Breast epithelium (tissue), 4 donors: ENCODE data around the gene TGFB2. TPM values are rescaled to one million over a fixed set of nuclear protein-coding genes. Genes with fewer than 3 reads are reported as not detected.

Experiments used
- DNase-seq, 2 donors: peaks; one replicate each; pipeline ENCODE4 v3.0.0-alpha.2; 2019; ENCODE audit warnings: low spot score in 2 of 2
- H3K27ac ChIP-seq, 2 donors: fragments of 200-600 bp; sonication (generic) in 1 of 2; one replicate each; pipeline ENCODE4 v1.5.1; 2016 to 2019; ENCODE audit warnings: mild to moderate bottlenecking in 1 of 2
- H3K27me3 ChIP-seq, 2 donors: fragments of 200-600 bp; sonication (generic) in 1 of 2; one replicate each; pipeline versions ENCODE4 v1.5.1 to v1.6.0; 2017 to 2019; ENCODE audit warnings: control low read depth in 1 of 2, mild to moderate bottlenecking in 1 of 2
- H3K36me3 ChIP-seq: fragments of 200-600 bp; one replicate; pipeline ENCODE4 v1.5.1; 2019
- H3K4me1 ChIP-seq, 2 donors: fragments of 200-600 bp; sonication (generic); one replicate each; pipeline ENCODE4 v1.5.1; 2016 to 2019; ENCODE audit warnings: control low read depth in 1 of 2
- H3K4me3 ChIP-seq, 3 donors: fragments of 200-600 bp; sonication (generic); 1 replicate in 2 of 3; 2 replicates in 1 of 3; pipeline ENCODE4 v1.5.1; 2016 to 2019; ENCODE audit warnings: mild to moderate bottlenecking in 3 of 3, moderate library complexity in 2 of 3
- H3K9me3 ChIP-seq, 2 donors: fragments of 200-600 bp; sonication (generic) in 1 of 2; one replicate each; pipeline ENCODE4 v1.5.1; 2016 to 2019; ENCODE audit warnings: control low read depth in 1 of 2
- POLR2A ChIP-seq: fragments of 450-650 bp; IDR thresholded peaks from one replicate; pipeline ENCODE4 v1.6.1; 2016; ENCODE audit warnings: antibody characterized with exemption, mild to moderate bottlenecking, moderate library complexity
- POLR2AphosphoS5 ChIP-seq, 3 donors: sonication (generic); formaldehyde crosslinking; IDR thresholded peaks; one replicate each; pipeline ENCODE4 v1.6.1; 2017; ENCODE audit warnings: antibody characterized with exemption in 3 of 3
- intact Hi-C: fragments of 100-400 bp; cut with DNase I; formaldehyde crosslinking; loops from one replicate; pipeline ENCODE4 v1.15.1; 2023; ENCODE audit warnings: low total_unique reads
- total RNA-seq, 3 donors: library from RNA; depleted of rRNA; stranded (reverse); fragments of >200 nt; gene quantifications; one replicate each; pipeline ENCODE4 v1.1.0, GENCODE V29; 2016
- TF ChIP-seq, protein P1 (sequence below), 3 donors: fragments of 450-650 bp; IDR thresholded peaks; one replicate each; pipeline ENCODE4 v1.5.1; 2016 to 2017; ENCODE audit warnings: antibody characterized with exemption in 3 of 3, mild to moderate bottlenecking in 3 of 3, moderate library complexity in 3 of 3

TGFB2 gene
- total RNA-seq, 3 donors from 2014 or later = 1.6 to 10.2 (median 9.5) TPM

DNA sequence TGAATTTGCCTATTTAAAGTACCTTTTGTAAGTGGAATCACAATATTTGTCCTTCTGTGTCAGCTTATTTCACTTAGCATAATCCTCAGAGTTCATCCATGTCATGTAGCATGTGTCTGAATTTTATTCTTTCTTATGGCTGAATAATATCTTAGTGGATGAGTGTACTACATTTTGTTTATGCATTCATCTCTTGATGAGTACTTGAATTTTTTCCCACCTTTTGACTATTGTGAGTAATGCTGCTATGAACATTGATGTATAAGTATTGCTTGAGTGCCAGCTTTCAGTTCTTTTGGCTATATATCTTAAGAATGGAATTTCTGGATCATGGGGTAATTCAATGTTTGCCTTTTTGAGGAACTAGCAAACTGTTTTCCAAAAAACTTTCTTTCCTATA lies 84.2 kb downstream of the TGFB2 start:
- Histone ChIP-seq H3K27me3 (no peaks in the 10 kb centered on the region), H3K36me3 (no peaks in the 10 kb centered on the region), H3K4me3 (no peak overlapping the region), H3K27ac (no peak overlapping the region), H3K4me1 (no peaks in the 10 kb centered on the region), H3K9me3 (no peaks in the 10 kb centered on the region)
- TF ChIP-seq POLR2AphosphoS5 (IDR thresholded peaks at IDR 0.05) = no peak
- TF ChIP-seq POLR2A = no peak
- TF ChIP-seq, protein P1, sequence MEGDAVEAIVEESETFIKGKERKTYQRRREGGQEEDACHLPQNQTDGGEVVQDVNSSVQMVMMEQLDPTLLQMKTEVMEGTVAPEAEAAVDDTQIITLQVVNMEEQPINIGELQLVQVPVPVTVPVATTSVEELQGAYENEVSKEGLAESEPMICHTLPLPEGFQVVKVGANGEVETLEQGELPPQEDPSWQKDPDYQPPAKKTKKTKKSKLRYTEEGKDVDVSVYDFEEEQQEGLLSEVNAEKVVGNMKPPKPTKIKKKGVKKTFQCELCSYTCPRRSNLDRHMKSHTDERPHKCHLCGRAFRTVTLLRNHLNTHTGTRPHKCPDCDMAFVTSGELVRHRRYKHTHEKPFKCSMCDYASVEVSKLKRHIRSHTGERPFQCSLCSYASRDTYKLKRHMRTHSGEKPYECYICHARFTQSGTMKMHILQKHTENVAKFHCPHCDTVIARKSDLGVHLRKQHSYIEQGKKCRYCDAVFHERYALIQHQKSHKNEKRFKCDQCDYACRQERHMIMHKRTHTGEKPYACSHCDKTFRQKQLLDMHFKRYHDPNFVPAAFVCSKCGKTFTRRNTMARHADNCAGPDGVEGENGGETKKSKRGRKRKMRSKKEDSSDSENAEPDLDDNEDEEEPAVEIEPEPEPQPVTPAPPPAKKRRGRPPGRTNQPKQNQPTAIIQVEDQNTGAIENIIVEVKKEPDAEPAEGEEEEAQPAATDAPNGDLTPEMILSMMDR (IDR thresholded peaks at IDR 0.05) = no peak
- no peak for DNase-seq
- intact Hi-C loops = no loop called here

DNA sequence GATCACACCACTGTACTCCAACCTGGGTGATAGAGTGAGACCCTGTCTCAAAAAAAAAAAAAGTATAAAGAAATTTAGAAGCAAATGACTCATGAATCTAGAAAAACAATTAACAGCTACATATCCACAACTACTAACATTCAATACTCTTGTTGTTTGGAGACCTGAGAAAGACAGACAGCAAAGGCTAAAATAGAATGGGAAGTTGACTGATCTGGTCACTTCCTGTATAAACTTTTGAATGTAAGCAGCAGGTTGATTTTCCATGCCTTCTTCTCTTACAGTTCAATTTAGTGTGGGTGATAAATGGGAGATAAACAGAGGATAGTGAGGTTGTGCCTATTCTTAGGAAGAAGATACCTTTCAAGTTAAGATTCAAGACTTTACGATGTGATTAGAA lies 85.2 kb downstream of the TGFB2 start:
- no peaks in the 10 kb centered on the region for H3K27me3 ChIP-seq
- no peaks in the 10 kb centered on the region for H3K36me3 ChIP-seq
- no peak for TF ChIP-seq POLR2AphosphoS5 (IDR thresholded peaks at IDR 0.05)
- TF ChIP-seq, protein P1 (IDR thresholded peaks at IDR 0.05) = no peak
- no peak for TF ChIP-seq POLR2A
- H3K9me3 ChIP-seq = no peaks in the 10 kb centered on the region
- intact Hi-C loops = no loop called here
- DNase-seq = no peak
- no peaks in the 10 kb centered on the region for H3K4me1 ChIP-seq
- H3K27ac ChIP-seq = no peak overlapping the region
- H3K4me3 ChIP-seq = no peak overlapping the region

DNA sequence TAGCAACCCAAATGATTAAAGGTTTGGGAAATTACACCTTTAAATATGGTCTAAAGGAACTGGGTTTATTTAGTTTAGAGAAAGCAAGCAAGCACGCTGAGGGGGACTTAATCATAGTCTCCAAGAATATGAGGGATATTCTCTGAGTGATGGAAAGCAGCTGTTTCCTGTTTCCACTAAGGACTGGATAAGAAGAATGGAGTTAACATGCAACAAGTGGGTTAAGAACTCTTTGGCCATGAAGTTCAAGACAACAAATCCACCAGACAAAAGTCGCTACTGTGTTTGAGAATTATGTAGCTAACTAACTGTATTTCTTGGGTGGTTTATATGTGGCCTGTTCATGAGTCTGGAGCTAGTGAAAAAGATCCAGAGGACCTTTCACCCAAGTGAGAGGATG lies 85.7 kb downstream of the TGFB2 start:
- TF ChIP-seq, protein P1 (IDR thresholded peaks at IDR 0.05) = no peak
- Histone ChIP-seq H3K27me3 (no peaks in the 10 kb centered on the region), H3K4me1 (no peaks in the 10 kb centered on the region), H3K36me3 (no peaks in the 10 kb centered on the region), H3K4me3 (no peak overlapping the region), H3K9me3 (no peaks in the 10 kb centered on the region), H3K27ac (no peak overlapping the region)
- no peak for DNase-seq
- intact Hi-C loops = no loop called here

DNA sequence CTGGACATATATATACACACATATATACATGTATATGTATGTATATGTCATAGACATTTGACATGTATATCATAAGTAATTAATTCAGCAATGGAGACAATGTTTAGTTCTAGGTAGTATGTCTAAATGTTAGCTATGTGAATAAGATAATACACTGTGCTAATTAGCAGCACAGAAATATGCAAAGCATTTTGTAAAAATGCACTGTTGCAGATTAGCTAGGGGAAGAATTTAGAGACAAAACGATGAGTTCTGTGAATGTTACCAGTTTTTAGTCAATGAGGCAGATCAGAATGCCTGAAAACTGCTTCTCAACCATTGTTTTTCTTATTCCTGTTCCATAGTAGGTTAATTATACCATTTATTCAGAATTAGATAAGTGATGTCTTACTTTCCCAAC lies 86.3 kb downstream of the TGFB2 start:
- TF ChIP-seq POLR2A (no peak), POLR2AphosphoS5 (IDR thresholded peaks at IDR 0.05) (no peak)
- TF ChIP-seq, protein P1 (IDR thresholded peaks at IDR 0.05) = no peak
- Histone ChIP-seq H3K27ac (no peak overlapping the region), H3K9me3 (no peaks in the 10 kb centered on the region), H3K36me3 (no peaks in the 10 kb centered on the region), H3K4me3 (no peak overlapping the region), H3K4me1 (no peaks in the 10 kb centered on the region), H3K27me3 (no peaks in the 10 kb centered on the region)
- no peak for DNase-seq
- intact Hi-C loops = no loop called here

DNA sequence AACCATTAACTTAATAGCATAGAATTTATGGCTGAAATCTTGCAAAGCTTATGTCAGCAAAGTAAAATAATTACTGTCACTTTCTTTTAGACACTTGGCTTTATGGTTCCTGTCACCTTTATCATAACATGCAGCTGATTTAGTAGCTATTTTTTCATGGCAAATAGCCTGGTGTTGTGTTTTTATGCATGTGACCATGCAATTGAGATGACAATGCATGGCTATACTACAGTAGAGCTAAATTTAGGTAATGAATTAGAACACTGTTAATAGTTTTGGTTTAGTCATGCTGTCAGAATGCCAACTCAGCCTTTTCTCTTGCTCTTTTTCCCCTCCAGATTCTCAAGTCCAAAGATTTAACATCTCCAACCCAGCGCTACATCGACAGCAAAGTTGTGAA lies 88.6 kb downstream of the TGFB2 start:
- TF ChIP-seq POLR2A = no peak
- TF ChIP-seq, protein P1 (IDR thresholded peaks at IDR 0.05) = no peak
- TF ChIP-seq POLR2AphosphoS5 (IDR thresholded peaks at IDR 0.05) = no peak
- H3K27ac ChIP-seq = no peak overlapping the region
- intact Hi-C loops = no loop called here
- no peaks in the 10 kb centered on the region for H3K4me1 ChIP-seq
- H3K27me3 ChIP-seq = no peaks in the 10 kb centered on the region
- H3K36me3 ChIP-seq = no peaks in the 10 kb centered on the region
- H3K9me3 ChIP-seq = no peaks in the 10 kb centered on the region
- no peak overlapping the region for H3K4me3 ChIP-seq
- DNase-seq = no peak
